SIG-M5 (cell line): ENCODE results near the gene HIKESHI.
"Not testable (repeated sequence)": the region's sequence is repeated elsewhere in the genome, so short reads cannot be mapped to it uniquely, and the experiment has no call there.

Experiments used
- DNase-seq: peaks from one replicate; lab custom pipeline; 2025; lab: John Stamatoyannopoulos, UW

HIKESHI gene

GRCh38 chr11:86292912-86293616 lies 9.0 kb upstream of the HIKESHI start:
- no peak for DNase-seq

- DNase-seq = no peak
Measured at GRCh38 chr11:86294026-86294425, 8.0 kb upstream of the HIKESHI start.

- no peak for DNase-seq
Measured at GRCh38 chr11:86301742-86302091, 323 bp upstream of the HIKESHI start.

DNA sequence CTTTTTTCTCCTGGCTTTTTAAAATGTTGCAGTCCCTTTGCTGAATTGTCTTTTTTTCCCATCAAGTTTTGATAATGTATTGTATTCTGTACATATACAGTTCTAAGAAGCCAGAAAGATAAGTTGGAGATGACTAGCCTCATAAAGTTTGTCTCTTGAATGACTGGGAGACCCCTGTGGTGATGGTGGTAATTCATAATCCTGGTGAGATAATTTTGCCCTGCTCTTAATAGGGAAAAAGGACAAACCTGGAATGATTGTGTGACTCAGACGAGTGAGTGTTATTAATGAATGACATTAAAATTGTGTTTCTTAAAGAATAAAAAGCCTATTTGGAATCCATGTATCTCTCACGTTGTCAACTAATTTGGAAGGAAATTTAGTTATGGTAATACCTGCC lies 1.2 kb downstream of the HIKESHI start:
- DNase-seq = no peak

DNA sequence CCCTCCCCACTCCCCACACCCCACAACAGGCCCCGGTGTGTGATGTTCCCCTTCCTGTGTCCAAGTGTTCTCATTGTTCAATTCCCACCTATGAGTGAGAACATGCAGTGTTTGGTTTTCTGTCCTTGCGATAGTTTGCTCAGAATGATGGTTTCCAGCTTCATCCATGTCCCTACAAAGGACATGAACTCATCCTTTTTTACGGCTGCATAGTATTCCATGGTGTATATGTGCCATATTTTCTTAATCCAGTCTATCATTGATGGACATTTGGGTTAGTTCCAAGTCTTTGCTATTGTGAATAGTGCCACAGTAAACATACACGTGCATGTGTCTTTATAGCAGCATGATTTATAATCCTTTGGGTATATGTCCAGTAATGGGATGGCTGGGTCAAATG lies 6.7 kb downstream of the HIKESHI start:
- not testable (repeated sequence) for DNase-seq

DNA sequence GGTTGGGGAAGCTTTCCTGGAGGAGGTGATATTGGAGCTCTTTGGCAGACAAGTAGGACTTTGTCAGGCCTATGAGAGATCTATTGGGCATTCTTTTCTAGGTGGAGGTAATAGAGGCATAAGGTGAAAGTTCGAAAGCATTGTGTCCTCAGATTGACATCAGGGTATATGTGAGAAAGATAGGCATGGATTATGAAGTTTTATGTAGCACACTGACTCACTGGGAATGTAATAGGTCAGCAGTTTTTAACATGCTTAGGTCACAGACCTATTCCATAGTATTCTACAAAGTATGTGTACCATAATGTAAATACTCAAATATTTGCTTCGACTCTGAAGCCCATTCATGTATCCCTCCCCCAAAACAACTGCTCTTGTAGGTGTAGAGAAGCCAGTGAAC lies 11.8 kb downstream of the HIKESHI start:
- DNase-seq = no peak

DNA sequence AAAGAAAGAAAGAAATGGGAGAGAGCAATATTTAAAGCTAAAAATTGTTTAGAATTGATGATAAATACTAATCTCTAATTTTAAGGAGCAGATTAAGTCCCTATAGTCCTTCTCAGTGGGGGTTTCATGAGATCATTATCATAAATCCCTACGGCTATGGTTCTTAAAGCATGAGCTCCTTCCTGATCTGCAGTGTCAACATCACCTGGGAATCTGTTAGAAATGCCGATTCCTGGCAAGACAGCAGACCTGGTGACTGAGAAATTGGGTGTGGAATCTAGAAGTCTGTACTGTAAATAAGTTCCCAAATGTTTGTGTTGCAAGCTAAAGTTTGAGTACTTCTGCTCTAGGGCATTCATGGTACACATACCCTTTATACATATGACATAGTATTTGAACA lies 12.6 kb downstream of the HIKESHI start:
- DNase-seq = no peak

- no peak for DNase-seq
Measured at GRCh38 chr11:86335131-86335767, 33.2 kb downstream of the HIKESHI start.

GRCh38 chr11:86337227-86337626 lies 35.2 kb downstream of the HIKESHI start:
- no peak for DNase-seq

DNA sequence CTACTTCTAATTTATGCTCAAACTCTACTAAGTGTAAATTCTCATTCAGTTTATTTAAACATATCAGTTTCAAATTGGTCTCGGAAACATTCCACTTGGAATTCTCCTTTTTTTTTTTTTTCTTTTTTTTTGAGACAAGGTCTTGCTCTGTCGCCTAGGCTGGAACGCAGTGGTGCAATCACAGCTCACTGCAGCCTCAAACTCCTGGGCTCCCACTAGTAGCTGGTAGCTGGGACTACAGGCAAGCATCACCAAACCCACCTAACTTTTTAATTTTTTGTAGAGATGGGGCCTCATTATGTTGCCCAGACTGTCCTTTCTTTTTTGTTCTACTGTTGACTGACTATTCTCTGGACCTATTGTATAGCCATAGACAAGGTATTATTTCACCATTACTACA lies 39.3 kb downstream of the HIKESHI start:
- DNase-seq = no peak

- DNase-seq = no peak
Measured at GRCh38 chr11:86346513-86346912, 44.5 kb downstream of the HIKESHI start.

- DNase-seq = no peak
Measured at GRCh38 chr11:86355256-86355655, 53.2 kb downstream of the HIKESHI start.

DNA sequence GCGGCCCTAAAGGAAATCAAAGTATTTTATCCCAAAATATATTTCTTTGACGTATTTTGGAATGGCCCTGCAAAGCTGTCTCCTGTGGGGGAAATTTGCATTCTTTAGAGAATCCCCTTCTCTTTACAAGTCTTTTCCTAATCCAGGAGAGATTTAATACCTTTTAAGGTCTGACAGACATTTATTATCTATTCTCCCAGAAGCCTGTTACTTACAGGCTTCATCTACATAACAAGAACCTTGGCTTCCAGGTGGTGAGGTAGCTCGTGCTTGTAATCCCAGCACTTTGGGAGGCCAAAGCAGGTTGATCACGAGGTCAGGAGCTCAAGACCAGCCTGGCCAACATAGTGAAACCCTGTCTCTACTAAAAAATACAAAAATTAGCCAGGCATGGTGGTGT lies 55.4 kb downstream of the HIKESHI start:
- not testable (repeated sequence) for DNase-seq

DNA sequence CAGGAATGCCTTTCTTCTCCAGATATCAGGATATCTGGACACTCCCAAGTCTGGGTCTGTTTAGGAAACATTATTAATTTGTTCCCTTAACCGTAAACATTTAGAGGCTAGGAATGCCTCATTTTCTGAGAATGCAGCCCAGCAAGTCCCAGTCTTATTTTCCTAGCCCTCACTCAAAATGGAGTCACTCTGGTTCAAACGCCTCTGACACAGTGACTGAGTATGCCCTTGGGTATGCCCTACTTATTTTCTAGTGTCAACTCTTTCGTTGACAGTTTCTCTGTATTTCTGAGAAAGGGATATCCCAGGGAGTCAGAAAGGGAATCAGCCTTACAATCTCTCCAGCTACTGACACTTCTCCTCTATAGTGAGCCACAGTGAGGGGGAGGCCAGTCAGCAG lies 56.7 kb downstream of the HIKESHI start:
- no peak for DNase-seq

GRCh38 chr11:86360775-86361395 lies 58.8 kb downstream of the HIKESHI start:
- no peak for DNase-seq

- no peak for DNase-seq
Measured at GRCh38 chr11:86363424-86363823, 61.4 kb downstream of the HIKESHI start.

- no peak for DNase-seq
Measured at GRCh38 chr11:86365546-86365945, 63.5 kb downstream of the HIKESHI start.

- DNase-seq = no peak
Measured at GRCh38 chr11:86369668-86370067, 67.6 kb downstream of the HIKESHI start.

GRCh38 chr11:86370171-86370570 lies 68.1 kb downstream of the HIKESHI start:
- DNase-seq = no peak

DNA sequence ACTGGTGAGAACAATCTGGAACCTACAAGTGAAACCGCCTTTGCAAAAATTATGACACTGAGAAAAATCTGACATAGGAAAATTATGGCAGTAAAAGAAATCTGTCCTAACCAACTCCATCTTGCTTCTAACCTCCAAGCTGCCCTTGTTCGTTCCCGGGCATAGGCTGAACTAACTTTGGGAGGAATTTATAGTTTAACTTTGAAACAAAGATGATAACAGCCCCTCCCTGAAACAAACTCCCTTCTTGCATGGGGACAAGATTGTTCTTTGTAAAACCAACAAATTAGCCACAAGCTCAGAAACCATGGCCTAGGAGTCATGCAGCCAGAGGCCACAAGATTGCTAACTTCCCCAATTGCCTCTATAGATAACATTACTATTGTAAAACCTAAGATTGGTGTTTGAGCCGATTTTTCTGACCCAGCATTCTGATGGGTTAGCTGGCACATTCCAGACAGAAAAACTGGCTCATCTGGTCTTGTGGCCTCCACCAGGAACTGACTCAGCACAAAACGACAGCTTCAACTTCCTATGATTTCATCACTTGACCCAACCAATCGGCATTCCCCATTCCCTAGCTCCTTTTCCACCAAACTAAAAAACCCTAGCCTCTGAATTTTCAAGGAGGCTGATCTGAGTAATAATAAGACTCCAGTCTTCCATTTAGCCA lies 69.0 kb downstream of the HIKESHI start:
- no peak for DNase-seq

GRCh38 chr11:86372041-86372440 lies 70.0 kb downstream of the HIKESHI start:
- DNase-seq = no peak

GRCh38 chr11:86372586-86372985 lies 70.5 kb downstream of the HIKESHI start:
- DNase-seq = no peak

DNA sequence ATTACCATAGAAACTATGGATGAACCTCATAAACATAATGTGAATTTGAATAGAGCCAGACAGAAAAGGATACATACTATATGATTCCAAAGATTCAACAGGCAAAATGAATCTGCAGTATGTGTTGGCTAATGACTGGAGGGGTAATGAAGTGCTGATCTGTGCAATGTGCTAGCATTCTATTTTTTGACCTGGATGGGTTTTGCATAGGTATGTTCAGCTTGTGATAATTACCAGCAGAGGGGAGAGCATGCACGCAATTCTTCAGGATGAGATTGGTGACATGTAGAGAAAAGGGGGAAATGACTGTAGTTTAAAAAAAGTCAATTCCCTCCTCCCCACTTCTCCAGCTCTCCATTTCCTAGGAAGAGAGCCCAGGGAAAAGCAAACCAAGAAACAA lies 72.0 kb downstream of the HIKESHI start:
- DNase-seq = no peak
